HL-60 (cell line): ENCODE measurements around the gene TBL1X.

Source experiments
- CTCF ChIP-seq: IDR thresholded peaks from one replicate; pipeline ENCODE4 v1.5.1; 2011; ENCODE audit warnings: low read length, control low read depth, inconsistent platforms; ENCODE audit not compliant: insufficient read depth
- GABPA ChIP-seq: IDR thresholded peaks from 2 replicates; pipeline ENCODE4 v1.6.1; 2012; ENCODE audit warnings: low read depth
- POLR2AphosphoS5 ChIP-seq: IDR thresholded peaks from 2 replicates; pipeline ENCODE4 v1.6.1; 2012; ENCODE audit warnings: low read depth
- REST ChIP-seq: IDR thresholded peaks from 2 replicates; pipeline ENCODE4 v1.6.1; 2012; ENCODE audit warnings: low read depth; ENCODE audit not compliant: insufficient replicate concordance

DNA sequence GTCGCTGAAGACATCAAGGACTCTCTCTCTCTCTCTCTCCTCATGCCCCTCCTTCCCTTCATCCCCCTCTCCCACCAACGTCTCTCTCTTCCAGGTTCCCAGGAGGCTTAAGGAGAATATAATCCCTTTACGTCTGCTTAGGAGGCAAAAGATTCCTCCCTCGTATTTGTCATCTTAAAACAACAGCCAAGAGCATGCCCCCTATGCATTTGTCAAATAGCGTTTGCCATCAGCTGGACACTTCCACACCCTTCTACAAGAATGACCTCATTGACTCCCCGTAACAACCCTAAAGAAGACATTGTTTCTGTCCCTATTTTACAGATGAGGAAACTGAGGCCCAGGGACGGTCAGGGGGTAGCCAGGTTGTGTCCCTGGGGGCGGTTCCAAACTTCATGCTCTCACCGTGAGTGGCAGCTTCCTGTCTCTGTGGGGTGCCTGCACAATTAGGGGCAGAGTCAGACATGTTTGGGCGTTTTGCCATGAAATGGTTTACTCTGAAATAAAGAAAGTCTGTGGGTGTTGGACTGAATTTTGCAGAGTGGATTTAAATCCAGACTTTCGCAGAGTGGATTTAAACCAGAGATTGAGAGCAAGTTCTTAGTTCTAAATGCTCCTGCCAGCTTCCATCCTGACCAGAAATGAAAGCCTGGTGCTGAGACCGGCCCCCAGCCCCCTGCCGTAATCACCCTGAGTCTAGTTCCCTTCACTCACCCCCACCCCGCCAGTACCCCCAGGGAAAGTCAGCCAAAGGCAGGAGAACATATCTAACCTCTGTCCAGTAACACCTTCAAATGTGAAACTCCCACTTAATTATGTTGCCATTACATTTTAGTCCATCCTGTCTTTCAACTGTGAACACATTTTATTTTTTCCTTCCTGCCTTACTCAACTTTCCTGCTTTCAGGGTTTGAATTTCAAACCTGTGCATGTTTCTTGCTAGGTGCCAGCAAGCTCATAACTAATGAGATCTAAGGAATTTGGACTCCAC is 44.3 kb upstream of the TBL1X start:
- no peak for TF ChIP-seq CTCF
- no peak for TF ChIP-seq POLR2AphosphoS5
- TF ChIP-seq REST = no peak
- TF ChIP-seq GABPA = no peak
